H1 (cell line): ENCODE measurements around the gene RAMACL. TPM values are rescaled to one million over a fixed set of nuclear protein-coding genes. Genes with fewer than 3 reads are reported as not detected.

Experiments
- CTCF ChIA-PET: fragments of 300-600 bp; sonication (Branson Sonifier 250); formaldehyde crosslinking; loops from one replicate; lab custom pipeline; 2021; ENCODE audit not compliant: partially characterized antibody; lab: Charles Lee
- POLR2A ChIA-PET: fragments of 300-600 bp; sonication (Branson Sonifier 250); formaldehyde crosslinking; loops from one replicate; lab custom pipeline; 2021; ENCODE audit warnings: inconsistent platforms; ENCODE audit not compliant: partially characterized antibody; lab: Charles Lee
- DNase-seq, 2 experiments: peaks; one replicate each; pipeline versions ENCODE4 v3.0.0 to v3.0.0-alpha.2; 2010 to 2022; ENCODE audit warnings: low spot score in 2 of 2, low read depth in 1 of 2, mixed read lengths in 1 of 2
- FAIRE-seq: peaks from 2 replicates; lab custom pipeline; 2011; peaks lifted over from hg19 to GRCh38; lab: Jason Lieb, UNC
- H2AFZ ChIP-seq: 2 replicates; pipeline ENCODE4 v1.8.1; 2012; ENCODE audit warnings: low read length, inconsistent platforms
- H2AK5ac ChIP-seq: 2 replicates; pipeline ENCODE4 v1.6.1; 2013; ENCODE audit warnings: low read depth, low read length
- H2BK120ac ChIP-seq: replicated peaks from 2 replicates; pipeline ENCODE3; 2013; ENCODE audit warnings: low read depth, low read length, inconsistent platforms
- H2BK12ac ChIP-seq: 2 replicates; pipeline ENCODE4 v1.6.1; 2013; ENCODE audit warnings: low read depth, low read length
- H2BK15ac ChIP-seq: 2 replicates; pipeline ENCODE4 v1.6.1; 2013; ENCODE audit warnings: low read length
- H2BK20ac ChIP-seq: 2 replicates; pipeline ENCODE4 v1.6.1; 2013; ENCODE audit warnings: low read length
- H2BK5ac ChIP-seq: 2 replicates; pipeline ENCODE4 v1.6.1; 2013; ENCODE audit warnings: low read depth, low read length
- H3K14ac ChIP-seq: 2 replicates; pipeline ENCODE4 v1.6.1; 2013; ENCODE audit warnings: inconsistent platforms; ENCODE audit not compliant: insufficient read length
- H3K18ac ChIP-seq: 2 replicates; pipeline ENCODE4 v1.6.1; 2013; ENCODE audit warnings: low read length; ENCODE audit errors: extremely low read depth
- H3K23ac ChIP-seq: 2 replicates; pipeline ENCODE4 v1.6.1; 2013; ENCODE audit warnings: inconsistent platforms; ENCODE audit not compliant: insufficient read length
- H3K23me2 ChIP-seq: 2 replicates; pipeline ENCODE4 v1.6.1; 2013; ENCODE audit warnings: low read depth, low read length
- H3K27ac ChIP-seq: 2 replicates; pipeline ENCODE4 v1.6.1; 2011; ENCODE audit warnings: low read depth, low read length, inconsistent platforms
- H3K27me3 ChIP-seq, 4 experiments: replicated peaks in 1 of 4; 1 replicate in 1 of 4; 2 replicates in 3 of 4; pipeline versions ENCODE4 v1.6.1 to v1.8.1; 2011 to 2013; ENCODE audit warnings: low read length in 3 of 4, mild to moderate bottlenecking in 3 of 4, inconsistent platforms in 2 of 4, mixed read lengths in 2 of 4, moderate library complexity in 1 of 4; ENCODE audit not compliant: control insufficient read depth in 3 of 4, insufficient read depth in 3 of 4; ENCODE audit errors: extremely low read depth in 1 of 4
- H3K36me3 ChIP-seq, 4 experiments: 2 replicates each; pipeline versions ENCODE4 v1.6.1 to v1.8.1; 2011 to 2013; ENCODE audit warnings: mild to moderate bottlenecking in 4 of 4, low read length in 3 of 4, moderate library complexity in 2 of 4, control low read depth in 1 of 4, inconsistent platforms in 1 of 4; ENCODE audit not compliant: insufficient read depth in 4 of 4, control insufficient read depth in 2 of 4
- H3K4ac ChIP-seq: replicated peaks from 2 replicates; pipeline ENCODE3; 2013; ENCODE audit warnings: low read length, low read depth, mixed read lengths, inconsistent platforms; ENCODE audit not compliant: insufficient read length
- H3K4me1 ChIP-seq, 4 experiments: replicated peaks in 1 of 4; 1 replicate in 1 of 4; 2 replicates in 3 of 4; pipeline versions ENCODE4 v1.6.1 to v1.8.1; 2011 to 2013; ENCODE audit warnings: low read length in 3 of 4, inconsistent platforms in 2 of 4, mixed read lengths in 1 of 4; ENCODE audit not compliant: insufficient read depth in 4 of 4, control insufficient read depth in 3 of 4
- H3K4me2 ChIP-seq, 2 experiments: 2 replicates each; pipeline versions ENCODE4 v1.6.1 to v1.8.1; 2011 to 2013; ENCODE audit warnings: low read depth in 2 of 2, low read length in 2 of 2, control low read depth in 1 of 2, inconsistent platforms in 1 of 2, mild to moderate bottlenecking in 1 of 2; ENCODE audit not compliant: insufficient read depth in 1 of 2
- H3K4me3 ChIP-seq, 4 experiments: fragments of 200-600, 300-600 bp in 1 of 4; sonication (generic), shearing (Covaris generic), sonication (Bioruptor Twin) in 1 of 4; 2 replicates each; pipeline versions ENCODE4 v1.5.1 to v1.8.1; 2011 to 2016; ENCODE audit warnings: low read length in 4 of 4, low read depth in 3 of 4, control low read depth in 2 of 4, inconsistent platforms in 2 of 4, mild to moderate bottlenecking in 2 of 4, mixed read lengths in 1 of 4, moderate library complexity in 1 of 4; ENCODE audit not compliant: insufficient read depth in 2 of 4; ENCODE audit errors: extremely low read depth in 1 of 4
- H3K56ac ChIP-seq: replicated peaks from 2 replicates; pipeline ENCODE3; 2013; ENCODE audit warnings: low read depth, mild to moderate bottlenecking, mixed read lengths, low read length, inconsistent platforms; ENCODE audit not compliant: insufficient read length
- H3K79me1 ChIP-seq: 2 replicates; pipeline ENCODE4 v1.6.1; 2013; ENCODE audit warnings: low read depth, low read length, control low read depth
- H3K79me2 ChIP-seq, 2 experiments: 2 replicates each; pipeline versions ENCODE4 v1.6.1 to v1.8.1; 2012 to 2013; ENCODE audit warnings: low read length in 2 of 2, mild to moderate bottlenecking in 2 of 2, inconsistent platforms in 1 of 2; ENCODE audit not compliant: insufficient read depth in 2 of 2, control insufficient read depth in 1 of 2
- H3K9ac ChIP-seq, 4 experiments: replicated peaks in 1 of 4; 1 replicate in 1 of 4; 2 replicates in 3 of 4; pipeline versions ENCODE4 v1.6.1 to v1.8.1; 2011 to 2013; ENCODE audit warnings: low read depth in 3 of 4, low read length in 3 of 4, control low read depth in 2 of 4, mild to moderate bottlenecking in 2 of 4, moderate library complexity in 2 of 4, inconsistent platforms in 1 of 4; ENCODE audit errors: extremely low read depth in 1 of 4
- H3K9me3 ChIP-seq, 2 experiments: 2 replicates each; pipeline versions ENCODE4 v1.6.1 to v1.8.1; 2012 to 2013; ENCODE audit warnings: mild to moderate bottlenecking in 2 of 2, moderate library complexity in 2 of 2, control low read depth in 1 of 2, inconsistent platforms in 1 of 2, low read depth in 1 of 2, low read length in 1 of 2, mixed read lengths in 1 of 2; ENCODE audit not compliant: insufficient read depth in 2 of 2
- H4K20me1 ChIP-seq, 2 experiments: replicated peaks in 1 of 2; 2 replicates each; pipeline versions ENCODE3 to v1.8.1; 2011 to 2013; ENCODE audit warnings: inconsistent platforms in 2 of 2, low read length in 2 of 2, mild to moderate bottlenecking in 1 of 2; ENCODE audit not compliant: insufficient read depth in 2 of 2, control insufficient read depth in 1 of 2
- H4K5ac ChIP-seq: 2 replicates; pipeline ENCODE4 v1.6.1; 2013; ENCODE audit warnings: low read length, low read depth, mixed read lengths, inconsistent platforms; ENCODE audit not compliant: insufficient read length
- H4K8ac ChIP-seq: 2 replicates; pipeline ENCODE4 v1.8.0; 2013; ENCODE audit warnings: mild to moderate bottlenecking, moderate library complexity, low read length, inconsistent platforms; ENCODE audit not compliant: insufficient read depth; ENCODE audit errors: extremely low read depth
- H4K91ac ChIP-seq: replicated peaks from 2 replicates; pipeline ENCODE3; 2013; ENCODE audit warnings: low read length, mixed read lengths, inconsistent platforms; ENCODE audit not compliant: insufficient read length
- BCL11A ChIP-seq, 2 experiments: IDR thresholded peaks; one replicate each; pipeline ENCODE4 v1.6.1; 2011; ENCODE audit warnings: low read depth in 2 of 2, low read length in 2 of 2, mild to moderate bottlenecking in 2 of 2
- CTCF ChIP-seq, 3 experiments: IDR thresholded peaks; 1 replicate in 2 of 3; 2 replicates in 1 of 3; pipeline versions ENCODE4 v1.5.1 to v1.6.1; 2011; ENCODE audit warnings: low read length in 3 of 3, mild to moderate bottlenecking in 3 of 3, inconsistent platforms in 2 of 3, low read depth in 1 of 3, moderate library complexity in 1 of 3; ENCODE audit not compliant: insufficient read depth in 1 of 3; ENCODE audit errors: control extremely low read depth in 1 of 3
- EZH2 ChIP-seq: fragments of 200-600 bp; sonication (generic); IDR thresholded peaks from 2 replicates; pipeline ENCODE4 v1.7.1; 2012; ENCODE audit warnings: low read depth, mild to moderate bottlenecking, moderate library complexity, low read length, inconsistent platforms; ENCODE audit not compliant: severe bottlenecking
- HDAC2 ChIP-seq, 2 experiments: fragments of 300-600 bp in 1 of 2; sonication (generic) in 1 of 2; IDR thresholded peaks; 2 replicates each; pipeline ENCODE4 v1.6.1; 2011 to 2012; ENCODE audit warnings: low read depth in 2 of 2, low read length in 2 of 2, mild to moderate bottlenecking in 2 of 2, moderate library complexity in 2 of 2, borderline replicate concordance in 1 of 2, inconsistent platforms in 1 of 2
- JUN ChIP-seq: IDR thresholded peaks from 2 replicates; pipeline ENCODE4 v1.6.1; 2011; ENCODE audit warnings: low read depth, mild to moderate bottlenecking, improper control_type of control experiment, low read length
- KDM5A ChIP-seq: fragments of 200-600 bp; IDR thresholded peaks from 2 replicates; pipeline ENCODE4 v1.7.1; 2012; ENCODE audit warnings: mild to moderate bottlenecking, low read length, inconsistent platforms, mixed read lengths
- NRF1 ChIP-seq: IDR thresholded peaks from 2 replicates; pipeline ENCODE4 v1.6.1; 2011; ENCODE audit warnings: mild to moderate bottlenecking, low read depth, low read length, improper control_type of control experiment
- POU5F1 ChIP-seq: IDR thresholded peaks from 2 replicates; pipeline ENCODE4 v1.6.1; 2011; ENCODE audit warnings: low read depth, mild to moderate bottlenecking, low read length, moderate library complexity
- SP2 ChIP-seq: IDR thresholded peaks from 2 replicates; pipeline ENCODE4 v1.6.1; 2012; ENCODE audit warnings: mild to moderate bottlenecking, low read length, inconsistent platforms
- WGBS, 2 experiments: shearing (Covaris generic) in 1 of 2; methylation state at CpG; one replicate each; pipeline versions ENCODE4 v1.1.6 to v1.1.7; 2013 to 2015; ENCODE audit warnings: low lambda C conversion rate in 2 of 2, mixed read lengths in 2 of 2, inconsistent platforms in 1 of 2, low coverage in 1 of 2, missing lambda C conversion rate in 1 of 2; ENCODE audit not compliant: insufficient replicate concordance in 2 of 2, insufficient coverage in 1 of 2, insufficient read length in 1 of 2; ENCODE audit errors: extremely low coverage in 1 of 2, missing lambda C conversion rate in 1 of 2; 5-methylcytosine and 5-hydroxymethylcytosine counted together
- polyA plus RNA-seq, 7 experiments: library from polyadenylated mRNA; depleted of rRNA in 3 of 7; stranded (reverse) in 5 of 7; unstranded in 2 of 7; fragments of >200 nt in 5 of 7; fragments of 200-250 nt in 2 of 7; gene quantifications; 1 replicate in 5 of 7; 2 replicates in 1 of 7; 4 replicates in 1 of 7; pipeline versions ENCODE4 v1.2.1 to v1.2.3, GENCODE V29; 2011 to 2013; ENCODE audit warnings: missing spikeins in 2 of 7, mixed read lengths in 2 of 7
- total RNA-seq: library from RNA; stranded (reverse); fragmentation: NEBNext Ultra II Directional; extraction: Animal tissue kit (Norgen Biotek cat#: 25700); gene quantifications from 2 replicates; pipeline ENCODE4 v1.2.1, GENCODE V29; 2021

RAMACL gene
- total and polyA plus RNA-seq, 2 of the 8 experiments (the other 6 are each of a cell fraction or from before 2014, with no cell fraction given), result 0.23 to 0.97 TPM

GRCh38 chr6:166552600-166552999 lies 33.9 kb downstream of the RAMACL start:
- Histone ChIP-seq H2AK5ac (no peak overlapping the region), H3K4me3 (no peak overlapping the region), H3K9ac (no peak overlapping the region), H3K56ac (no peak overlapping the region), H3K23me2 (no peaks in the 10 kb centered on the region), H3K36me3 (no peaks in the 10 kb centered on the region), H2BK120ac (no peak overlapping the region), H2BK5ac (no peak overlapping the region), H3K23ac (no peak overlapping the region), H3K4ac (no peak overlapping the region), H3K79me2 (peaks cover 0 to 20% of the 10 kb centered on the region in 2 experiments; a peak in 2 of 4 replicates), H2BK20ac (no peak overlapping the region), H4K5ac (no peak overlapping the region), H4K91ac (no peak overlapping the region), H3K14ac (no peak overlapping the region), H3K9me3 (no peaks in the 10 kb centered on the region), H4K20me1 (peaks cover 4 to 9% of the 10 kb centered on the region in 2 experiments), H3K18ac (no peak overlapping the region), H2BK15ac (no peak overlapping the region), H2BK12ac (no peak overlapping the region; the same call in 1 of the 2 replicates), H4K8ac (no peak overlapping the region), H3K27ac (no peak overlapping the region), H3K4me1 (peaks cover 2 to 15% (median 11%) of the 10 kb centered on the region in 4 experiments), H3K4me2 (no peak overlapping the region; a peak in 1 of 4 replicates), H3K27me3 (no peaks in the 10 kb centered on the region), H2AFZ (no peak overlapping the region), H3K79me1 (peaks cover 2% of the 10 kb centered on the region)
- WGBS, 2 experiments, result 86% methylated on average over 7 of the region's 7 CpGs; no CpG with 5 or more reads in 1 of the 2 experiments
- DNase-seq, result no peak
- CTCF ChIA-PET, result interaction anchor here (0.7 to 1.0 kb wide), 3 partner anchors 20 to 479 kb away, joined by 3 to 4 read pairs (median 3); no protein-coding TSS in a partner anchor
- no peak for FAIRE-seq
- POLR2A ChIA-PET, result interaction anchor here (0.7 to 1.4 kb wide), 2 partner anchors 9 to 74 kb away, joined by 3 to 4 read pairs; no protein-coding TSS in a partner anchor
- TF ChIP-seq HDAC2 (IDR thresholded peaks at IDR 0.05; ENCODE audit: borderline replicate concordance in 1 of 2, low read depth in 2 of 2, low read length in 2 of 2), result no peak
- TF ChIP-seq KDM5A, result no peak
- no peak for TF ChIP-seq NRF1
- no peak for TF ChIP-seq BCL11A (IDR thresholded peaks at IDR 0.05; ENCODE audit: low read depth in 2 of 2, low read length in 2 of 2)
- TF ChIP-seq JUN, result no peak
- TF ChIP-seq EZH2, result no peak
- no peak for TF ChIP-seq SP2
- TF ChIP-seq POU5F1, result no peak
- TF ChIP-seq CTCF (IDR thresholded peaks at IDR 0.05; ENCODE audit: control extremely low read depth in 1 of 3, insufficient read depth in 1 of 3, low read depth in 1 of 3, low read length in 3 of 3), result no peak
